Measurements from ENCODE around the gene SERPINI1.

GRCh38 chr3:167716920-167717319 is 18.6 kb upstream of the SERPINI1 start:
- no peak for TF ChIP-seq CTCF (IDR thresholded peaks at IDR 0.05)
- TF ChIP-seq POLR2A (IDR thresholded peaks at IDR 0.05): no peak
- no peak for TF ChIP-seq EP300 (IDR thresholded peaks at IDR 0.05)
- no peak for TF ChIP-seq POLR2AphosphoS5 (IDR thresholded peaks at IDR 0.05)
